Measurements from ENCODE around the gene ARHGAP45. TPM values are rescaled to one million over a fixed set of nuclear protein-coding genes. Genes with fewer than 3 reads are reported as not detected.
A peak's percentile ranks its signal among the peaks of the same experiment; 100 is the strongest.

Gene ARHGAP45
- total RNA-seq, 1 donor from 2014 or later = 0.57 TPM

GRCh38 chr19:1040476-1041271 is 26.3 kb upstream of the ARHGAP45 start:
- Mint-ChIP-seq H3K27me3 (ENCODE audit: low read depth) (no peaks in the 10 kb centered on the region), H3K36me3 (ENCODE audit: low read depth) (peaks cover 13% of the 10 kb centered on the region), H3K9me3 (ENCODE audit: low read depth) (no peaks in the 10 kb centered on the region), H3K27ac (ENCODE audit: unreplicated experiment) (peak overlapping the region; percentile 85), H3K4me3 (ENCODE audit: unreplicated experiment) (peak overlapping the region; percentile 85), H3K4me1 (ENCODE audit: low read depth) (peaks cover 47% of the 10 kb centered on the region)
- TF ChIP-seq CTCF (IDR thresholded peaks at IDR 0.05) = no peak
- DNase-seq (ENCODE audit: low spot score) = no peak

GRCh38 chr19:1041272-1041834 is 25.6 kb upstream of the ARHGAP45 start:
- Mint-ChIP-seq H3K4me3 (ENCODE audit: unreplicated experiment) (peak overlapping the region; percentile 85), H3K9me3 (ENCODE audit: low read depth) (no peaks in the 10 kb centered on the region), H3K27ac (ENCODE audit: unreplicated experiment) (peak overlapping the region; percentile 51), H3K4me1 (ENCODE audit: low read depth) (peaks cover 45% of the 10 kb centered on the region), H3K27me3 (ENCODE audit: low read depth) (no peaks in the 10 kb centered on the region), H3K36me3 (ENCODE audit: low read depth) (peaks cover 11% of the 10 kb centered on the region)
- no peak for DNase-seq (ENCODE audit: low spot score)
- no peak for TF ChIP-seq CTCF (IDR thresholded peaks at IDR 0.05)

GRCh38 chr19:1041835-1042685 is 24.9 kb upstream of the ARHGAP45 start:
- Mint-ChIP-seq H3K27me3 (ENCODE audit: low read depth) (no peaks in the 10 kb centered on the region), H3K27ac (ENCODE audit: unreplicated experiment) (no peak overlapping the region), H3K36me3 (ENCODE audit: low read depth) (peaks cover 9% of the 10 kb centered on the region), H3K9me3 (ENCODE audit: low read depth) (no peaks in the 10 kb centered on the region), H3K4me3 (ENCODE audit: unreplicated experiment) (no peak overlapping the region), H3K4me1 (ENCODE audit: low read depth) (peaks cover 42% of the 10 kb centered on the region)
- DNase-seq (ENCODE audit: low spot score) = no peak
- TF ChIP-seq CTCF (IDR thresholded peaks at IDR 0.05) = no peak

GRCh38 chr19:1042689-1043511 is 24.1 kb upstream of the ARHGAP45 start:
- peaks cover 4% of the 10 kb centered on the region for H3K36me3 Mint-ChIP-seq (ENCODE audit: low read depth)
- no peaks in the 10 kb centered on the region for H3K9me3 Mint-ChIP-seq (ENCODE audit: low read depth)
- no peak overlapping the region for H3K4me3 Mint-ChIP-seq (ENCODE audit: unreplicated experiment)
- peaks cover 36% of the 10 kb centered on the region for H3K4me1 Mint-ChIP-seq (ENCODE audit: low read depth)
- TF ChIP-seq CTCF (IDR thresholded peaks at IDR 0.05) = no peak
- no peaks in the 10 kb centered on the region for H3K27me3 Mint-ChIP-seq (ENCODE audit: low read depth)
- H3K27ac Mint-ChIP-seq (ENCODE audit: unreplicated experiment) = no peak overlapping the region
- no peak for DNase-seq (ENCODE audit: low spot score)

Data from chondrocyte (in vitro differentiated cells).